ENCODE measurements around the gene MAPK8IP2.

The MAPK8IP2 gene

GRCh38 chr22:50599816-50600455 lies 657 bp upstream of the MAPK8IP2 start:
- Mint-ChIP-seq H3K4me3 (peak overlapping the region; percentile 58), H3K27me3 (peaks cover 85% of the 10 kb centered on the region), H3K36me3 (peaks cover 1% of the 10 kb centered on the region), H3K27ac (no peak overlapping the region), H3K4me1 (peaks cover 9% of the 10 kb centered on the region), H3K9me3 (no peaks in the 10 kb centered on the region)
- peak; percentile 84 for DNase-seq
- CTCF ChIA-PET: no interaction called here

GRCh38 chr22:50600967-50601668 lies 525 bp downstream of the MAPK8IP2 start:
- H3K27ac Mint-ChIP-seq: no peak overlapping the region
- peaks cover 9% of the 10 kb centered on the region for H3K4me1 Mint-ChIP-seq
- H3K36me3 Mint-ChIP-seq: peaks cover 1% of the 10 kb centered on the region
- CTCF ChIA-PET: interaction anchor here (1.0 kb wide), 1 partner anchor 20 kb away, joined by 3 read pairs; no protein-coding TSS in a partner anchor
- peaks cover 94% of the 10 kb centered on the region for H3K27me3 Mint-ChIP-seq
- peak overlapping the region; percentile 50 for H3K4me3 Mint-ChIP-seq
- no peaks in the 10 kb centered on the region for H3K9me3 Mint-ChIP-seq
- no peak for DNase-seq

- H3K27ac Mint-ChIP-seq: no peak overlapping the region
- H3K36me3 Mint-ChIP-seq: peaks cover 1% of the 10 kb centered on the region
- H3K9me3 Mint-ChIP-seq: no peaks in the 10 kb centered on the region
- CTCF ChIA-PET: interaction anchor here (1.0 kb wide), 1 partner anchor 20 kb away, joined by 3 read pairs; no protein-coding TSS in a partner anchor
- H3K4me1 Mint-ChIP-seq: peaks cover 9% of the 10 kb centered on the region
- H3K27me3 Mint-ChIP-seq: peaks cover 95% of the 10 kb centered on the region
- DNase-seq: no peak
- peak overlapping the region; percentile 50 for H3K4me3 Mint-ChIP-seq
Measured at GRCh38 chr22:50601669-50602337, 1.2 kb downstream of the MAPK8IP2 start.

- H3K4me3 Mint-ChIP-seq: no peak overlapping the region
- H3K27me3 Mint-ChIP-seq: peaks cover 95% of the 10 kb centered on the region
- CTCF ChIA-PET: no interaction called here
Measured at GRCh38 chr22:50602338-50602700, 1.7 kb downstream of the MAPK8IP2 start.

GRCh38 chr22:50603511-50604255 lies 3.1 kb downstream of the MAPK8IP2 start:
- Mint-ChIP-seq H3K4me3 (no peak overlapping the region), H3K27me3 (peaks cover 93% of the 10 kb centered on the region)
- CTCF ChIA-PET: no interaction called here

More at GRCh38 chr22:50602338-50602700, 1.7 kb downstream of the MAPK8IP2 start:
- peaks cover 9% of the 10 kb centered on the region for H3K4me1 Mint-ChIP-seq
- no peak for DNase-seq
- H3K9me3 Mint-ChIP-seq: no peaks in the 10 kb centered on the region
- peaks cover 1% of the 10 kb centered on the region for H3K36me3 Mint-ChIP-seq
- no peak overlapping the region for H3K27ac Mint-ChIP-seq

GRCh38 chr22:50604256-50605001 lies 3.8 kb downstream of the MAPK8IP2 start:
- peaks cover 9% of the 10 kb centered on the region for H3K4me1 Mint-ChIP-seq
- CTCF ChIA-PET: no interaction called here
- DNase-seq: no peak
- H3K27me3 Mint-ChIP-seq: peaks cover 93% of the 10 kb centered on the region
- H3K27ac Mint-ChIP-seq: no peak overlapping the region
- peaks cover 1% of the 10 kb centered on the region for H3K36me3 Mint-ChIP-seq
- no peaks in the 10 kb centered on the region for H3K9me3 Mint-ChIP-seq
- no peak overlapping the region for H3K4me3 Mint-ChIP-seq

More at GRCh38 chr22:50603511-50604255, 3.1 kb downstream of the MAPK8IP2 start:
- no peak overlapping the region for H3K27ac Mint-ChIP-seq
- H3K4me1 Mint-ChIP-seq: peaks cover 9% of the 10 kb centered on the region
- no peaks in the 10 kb centered on the region for H3K9me3 Mint-ChIP-seq
- DNase-seq: no peak
- H3K36me3 Mint-ChIP-seq: peaks cover 1% of the 10 kb centered on the region

- Mint-ChIP-seq H3K4me1 (peaks cover 4% of the 10 kb centered on the region), H3K27ac (no peak overlapping the region), H3K4me3 (no peak overlapping the region), H3K36me3 (peaks cover 1% of the 10 kb centered on the region), H3K9me3 (no peaks in the 10 kb centered on the region), H3K27me3 (peaks cover 93% of the 10 kb centered on the region)
- DNase-seq: no peak
- CTCF ChIA-PET: no interaction called here
Measured at GRCh38 chr22:50605002-50605612, 4.5 kb downstream of the MAPK8IP2 start.

GRCh38 chr22:50605613-50606074 lies 5.1 kb downstream of the MAPK8IP2 start:
- CTCF ChIA-PET: no interaction called here
- Mint-ChIP-seq H3K4me3 (no peak overlapping the region), H3K9me3 (no peaks in the 10 kb centered on the region), H3K27me3 (peaks cover 96% of the 10 kb centered on the region), H3K27ac (no peak overlapping the region), H3K4me1 (peaks cover 4% of the 10 kb centered on the region), H3K36me3 (peaks cover 1% of the 10 kb centered on the region)
- DNase-seq: no peak

- Mint-ChIP-seq H3K36me3 (peaks cover 1% of the 10 kb centered on the region), H3K27ac (no peak overlapping the region), H3K27me3 (peaks cover 96% of the 10 kb centered on the region), H3K4me1 (peaks cover 4% of the 10 kb centered on the region), H3K4me3 (no peak overlapping the region), H3K9me3 (no peaks in the 10 kb centered on the region)
- CTCF ChIA-PET: interaction anchor here (0.8 kb wide), 1 partner anchor 14 kb away, joined by 3 read pairs; no protein-coding TSS in a partner anchor
- no peak for DNase-seq
Measured at GRCh38 chr22:50606165-50606945, 5.8 kb downstream of the MAPK8IP2 start.

- CTCF ChIA-PET: interaction anchor here (0.8 kb wide), 1 partner anchor 14 kb away, joined by 3 read pairs; no protein-coding TSS in a partner anchor
- Mint-ChIP-seq H3K4me3 (no peak overlapping the region), H3K27ac (no peak overlapping the region), H3K4me1 (no peaks in the 10 kb centered on the region), H3K36me3 (no peaks in the 10 kb centered on the region), H3K27me3 (peaks cover 96% of the 10 kb centered on the region), H3K9me3 (no peaks in the 10 kb centered on the region)
- peak; percentile 1 for DNase-seq
Measured at GRCh38 chr22:50606946-50607658, 6.5 kb downstream of the MAPK8IP2 start.

GRCh38 chr22:50607659-50608020 lies 7.0 kb downstream of the MAPK8IP2 start:
- no peak overlapping the region for H3K27ac Mint-ChIP-seq
- peaks cover 96% of the 10 kb centered on the region for H3K27me3 Mint-ChIP-seq
- CTCF ChIA-PET: no interaction called here
- peak; percentile 19 for DNase-seq
- peaks cover 3% of the 10 kb centered on the region for H3K4me1 Mint-ChIP-seq
- H3K9me3 Mint-ChIP-seq: no peaks in the 10 kb centered on the region
- no peak overlapping the region for H3K4me3 Mint-ChIP-seq
- no peaks in the 10 kb centered on the region for H3K36me3 Mint-ChIP-seq

Data from activated naive CD4-positive, alpha-beta T cell treated with anti-CD3 and anti-CD28 coated beads, Interleukin-2, amount 10 ng/mL, durations not matched to agents 7 days and 5 days (primary cell).